HFFc6 (cell line): ENCODE results near the gene ATF7IP. TPM values are rescaled to one million over a fixed set of nuclear protein-coding genes. Genes with fewer than 3 reads are reported as not detected.

ENCODE experiments used
- DNase-seq: peaks from one replicate; pipeline ENCODE4 v3.0.0-alpha.2; 2018
- H3K27ac Mint-ChIP-seq: 2 replicates; pipeline ENCODE4 v1.8.0; 2020; ENCODE audit warnings: mild to moderate bottlenecking, mixed read lengths
- H3K27me3 Mint-ChIP-seq: 2 replicates; pipeline ENCODE4 v1.8.0; 2021; ENCODE audit warnings: mild to moderate bottlenecking, moderate library complexity, mixed read lengths; ENCODE audit not compliant: insufficient read depth
- H3K36me3 Mint-ChIP-seq: 2 replicates; pipeline ENCODE4 v1.8.0; 2021; ENCODE audit warnings: low read depth, mixed read lengths
- H3K4me1 Mint-ChIP-seq: 2 replicates; pipeline ENCODE4 v1.8.0; 2020; ENCODE audit warnings: low read depth, mixed read lengths
- H3K4me3 Mint-ChIP-seq: 2 replicates; pipeline ENCODE4 v1.8.0; 2020; ENCODE audit warnings: mild to moderate bottlenecking, moderate library complexity, mixed read lengths
- H3K9me3 Mint-ChIP-seq: 2 replicates; pipeline ENCODE4 v1.8.0; 2020; ENCODE audit warnings: mild to moderate bottlenecking, mixed read lengths
- CTCF ChIP-seq: fragments of 200-600 bp; sonication (generic); IDR thresholded peaks from 2 replicates; pipeline ENCODE4 v1.5.0; 2021; ENCODE audit warnings: antibody characterized with exemption, mild to moderate bottlenecking
- total RNA-seq, 6 experiments: library from RNA; stranded (reverse); fragmentation: NEBNext Ultra II Directional; extraction: Animal tissue kit (Norgen Biotek cat#: 25700); gene quantifications; 2 replicates in 1 of 6; 3 replicates in 5 of 6; pipeline ENCODE4 v1.2.3, GENCODE V29; 2021

The ATF7IP gene
- total RNA-seq, 6 experiments from 2014 or later = 38.3 to 47.3 (median 41.7) TPM

DNA sequence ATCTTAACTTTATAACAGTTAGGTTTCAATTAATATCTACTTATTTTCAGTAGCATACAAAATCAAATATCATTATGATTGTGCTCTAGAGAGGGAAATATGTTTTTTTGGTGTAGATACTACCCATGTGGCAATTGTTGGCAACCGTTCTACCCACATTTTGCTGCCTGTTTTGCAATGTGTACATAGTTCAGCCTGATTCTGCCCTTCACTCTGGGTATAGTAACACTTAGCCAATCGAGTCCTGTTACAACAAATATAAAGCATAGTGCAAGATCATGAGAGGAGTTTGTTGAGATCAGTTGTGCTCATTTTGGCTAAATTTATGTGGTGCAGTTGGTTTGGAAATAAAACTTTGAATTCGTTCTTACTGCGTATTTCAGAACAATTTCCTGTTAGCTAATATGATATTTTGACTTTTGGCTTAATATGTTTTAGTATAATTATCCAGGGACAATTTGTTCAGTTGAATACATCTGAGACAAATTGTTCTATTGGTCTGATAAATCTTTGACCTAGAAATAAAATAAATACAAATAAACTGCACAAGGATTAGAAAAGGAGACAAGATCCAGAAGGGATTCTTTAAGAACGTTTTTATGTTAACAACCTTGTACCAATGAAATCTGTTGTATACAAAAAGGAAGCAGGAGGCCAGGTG is 76.9 kb downstream of the ATF7IP start:
- no peak overlapping the region for H3K4me3 Mint-ChIP-seq
- H3K27me3 Mint-ChIP-seq = no peaks in the 10 kb centered on the region
- DNase-seq = no peak
- peaks cover 45% of the 10 kb centered on the region for H3K36me3 Mint-ChIP-seq
- H3K27ac Mint-ChIP-seq = no peak overlapping the region
- no peaks in the 10 kb centered on the region for H3K9me3 Mint-ChIP-seq
- no peak for TF ChIP-seq CTCF
- H3K4me1 Mint-ChIP-seq = peaks cover 10% of the 10 kb centered on the region

DNA sequence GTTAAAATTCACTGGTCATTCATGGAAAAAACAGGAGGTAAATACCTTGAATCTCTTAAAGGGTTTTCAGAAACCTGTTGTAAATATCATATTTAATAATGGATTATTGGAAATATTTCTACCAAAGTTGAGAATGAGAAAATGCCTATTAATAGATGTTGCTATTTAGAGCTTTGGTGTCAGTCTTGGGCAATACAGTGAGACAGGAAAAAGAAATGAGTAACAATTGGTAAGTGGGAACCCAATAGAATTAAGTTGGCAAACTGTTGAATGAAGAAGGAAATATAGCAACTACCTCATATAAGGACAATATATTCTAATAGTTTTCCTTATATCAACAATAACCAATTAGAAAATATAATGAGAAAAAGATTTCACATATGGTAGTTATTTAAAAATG is 78.0 kb downstream of the ATF7IP start:
- peaks cover 56% of the 10 kb centered on the region for H3K36me3 Mint-ChIP-seq
- H3K27ac Mint-ChIP-seq = no peak overlapping the region

DNA sequence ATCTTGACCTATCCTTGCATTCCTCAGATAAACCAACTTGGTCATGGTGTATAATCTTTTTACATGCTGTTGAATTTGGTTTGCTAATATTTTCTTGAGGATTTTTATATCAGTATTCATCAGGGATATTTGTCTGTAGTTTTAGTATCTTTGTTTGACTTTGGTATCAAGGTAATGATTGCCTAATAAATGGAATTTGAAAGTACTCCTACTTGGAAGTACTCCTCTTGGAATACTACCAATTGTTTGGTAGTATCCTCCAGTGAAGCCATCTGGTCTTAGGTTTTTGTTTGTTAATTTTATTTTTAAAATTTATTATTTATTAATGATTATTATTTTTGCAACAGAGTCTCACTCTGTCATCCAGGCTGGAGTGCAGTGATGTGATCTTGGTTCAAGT is 85.0 kb downstream of the ATF7IP start:
- TF ChIP-seq CTCF = no peak
- H3K9me3 Mint-ChIP-seq = no peaks in the 10 kb centered on the region
- peaks cover 42% of the 10 kb centered on the region for H3K36me3 Mint-ChIP-seq
- DNase-seq = no peak
- H3K4me1 Mint-ChIP-seq = peaks cover 19% of the 10 kb centered on the region
- H3K27me3 Mint-ChIP-seq = no peaks in the 10 kb centered on the region
- no peak overlapping the region for H3K4me3 Mint-ChIP-seq
- no peak overlapping the region for H3K27ac Mint-ChIP-seq

More for the DNA sequence above, 78.0 kb downstream of the ATF7IP start:
- no peak for DNase-seq
- no peaks in the 10 kb centered on the region for H3K27me3 Mint-ChIP-seq
- no peak overlapping the region for H3K4me3 Mint-ChIP-seq
- TF ChIP-seq CTCF = no peak
- no peaks in the 10 kb centered on the region for H3K9me3 Mint-ChIP-seq
- peaks cover 10% of the 10 kb centered on the region for H3K4me1 Mint-ChIP-seq

- H3K27me3 Mint-ChIP-seq = no peaks in the 10 kb centered on the region
- H3K27ac Mint-ChIP-seq = no peak overlapping the region
- no peak overlapping the region for H3K4me3 Mint-ChIP-seq
- H3K4me1 Mint-ChIP-seq = peaks cover 19% of the 10 kb centered on the region
- H3K9me3 Mint-ChIP-seq = no peaks in the 10 kb centered on the region
- peaks cover 42% of the 10 kb centered on the region for H3K36me3 Mint-ChIP-seq
- no peak for TF ChIP-seq CTCF
- DNase-seq = no peak
Observed at GRCh38 chr12:14452336-14452735, 86.9 kb downstream of the ATF7IP start.

DNA sequence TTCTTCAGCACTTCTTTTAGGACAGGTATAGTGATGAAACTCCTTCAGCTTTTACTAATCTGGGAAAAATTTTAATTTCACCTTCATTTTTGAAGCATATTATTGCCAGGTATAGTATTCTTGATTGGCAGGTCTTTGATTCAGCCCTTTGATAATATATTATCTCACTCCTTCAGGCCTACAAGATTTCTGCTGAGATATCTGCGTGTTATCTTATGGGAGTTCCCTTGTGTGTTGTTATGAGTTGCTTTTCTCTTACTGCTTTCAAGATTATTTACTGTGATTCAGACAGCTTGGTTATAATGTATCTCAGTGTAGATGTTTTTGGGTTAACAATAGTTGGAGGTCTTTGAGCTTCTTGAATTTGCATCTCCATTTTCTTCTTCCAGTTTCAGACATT is 87.4 kb downstream of the ATF7IP start:
- Mint-ChIP-seq H3K4me3 (no peak overlapping the region), H3K4me1 (peaks cover 19% of the 10 kb centered on the region), H3K27ac (no peak overlapping the region), H3K36me3 (peaks cover 36% of the 10 kb centered on the region), H3K9me3 (no peaks in the 10 kb centered on the region), H3K27me3 (no peaks in the 10 kb centered on the region)
- TF ChIP-seq CTCF = no peak
- no peak for DNase-seq
